Prostate gland (tissue), 2 donors: ENCODE data around the gene DLG2.

Experiments
- CTCF ChIP-seq, 4 experiments: fragments of 200-600 bp in 2 of 4; fragments of 450-650 bp in 2 of 4; sonication (generic) in 2 of 4; IDR thresholded peaks; 1 replicate in 3 of 4; 2 replicates in 1 of 4; pipeline ENCODE4 v1.5.1; 2016 to 2019; ENCODE audit warnings: antibody characterized with exemption in 4 of 4, mild to moderate bottlenecking in 2 of 4, moderate library complexity in 2 of 4
- POLR2A ChIP-seq: fragments of 450-650 bp; IDR thresholded peaks from one replicate; pipeline ENCODE4 v1.6.1; 2016; ENCODE audit warnings: antibody characterized with exemption, mild to moderate bottlenecking

DNA sequence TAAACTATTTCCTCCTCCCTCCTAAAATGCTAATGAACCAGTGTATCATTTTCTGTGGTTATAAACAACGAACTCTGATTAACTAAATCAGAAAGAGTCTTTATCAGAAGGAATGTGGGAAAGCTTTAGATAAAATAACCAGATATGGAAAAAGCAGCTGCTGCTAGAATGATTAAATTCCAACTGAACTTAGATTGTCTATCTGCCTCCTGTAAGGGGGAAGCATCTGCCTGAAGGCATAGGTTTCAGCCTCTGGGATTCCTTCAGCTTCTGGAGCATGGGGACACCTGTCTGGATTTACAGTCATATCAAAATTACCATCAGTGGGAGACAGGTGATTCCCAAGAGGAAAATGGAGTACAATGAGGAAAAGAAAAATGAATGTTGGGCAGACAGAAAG lies 1245.5 kb downstream of the DLG2 start:
- TF ChIP-seq POLR2A: no peak
- no peak for TF ChIP-seq CTCF (IDR thresholded peaks at IDR 0.05)
